CD4-positive, alpha-beta T cell treated with Interleukin-21 for 1 hour (primary cell): ENCODE measurements around the gene PKIG.

Source experiments
- DNase-seq: peaks from one replicate; pipeline ENCODE4 v3.0.0-alpha.2; 2020

The PKIG gene

GRCh38 chr20:44621939-44622338 is 39.6 kb downstream of the PKIG start:
- DNase-seq, result no peak

GRCh38 chr20:44622501-44623270 is 40.3 kb downstream of the PKIG start:
- no peak for DNase-seq

GRCh38 chr20:44624152-44624551 is 41.8 kb downstream of the PKIG start:
- no peak for DNase-seq

GRCh38 chr20:44624743-44625271 is 42.4 kb downstream of the PKIG start:
- DNase-seq, result no peak

- no peak for DNase-seq
These were observed 43.0 kb downstream of the PKIG start for GRCh38 chr20:44625361-44625760.

GRCh38 chr20:44626278-44626677 is 43.9 kb downstream of the PKIG start:
- DNase-seq, result no peak

- DNase-seq, result no peak
These were observed 45.1 kb downstream of the PKIG start for GRCh38 chr20:44627364-44628010.

- DNase-seq, result no peak
These were observed 46.6 kb downstream of the PKIG start for GRCh38 chr20:44629017-44629385.

- no peak for DNase-seq
These were observed 47.2 kb downstream of the PKIG start for GRCh38 chr20:44629542-44629941.

- no peak for DNase-seq
These were observed 47.9 kb downstream of the PKIG start for GRCh38 chr20:44630297-44630696.

GRCh38 chr20:44632103-44632752 is 49.8 kb downstream of the PKIG start:
- no peak for DNase-seq

GRCh38 chr20:44633187-44633810 is 50.9 kb downstream of the PKIG start:
- no peak for DNase-seq

GRCh38 chr20:44633872-44634600 is 51.7 kb downstream of the PKIG start:
- DNase-seq, result no peak

GRCh38 chr20:44635877-44636276 is 53.5 kb downstream of the PKIG start:
- DNase-seq, result no peak

GRCh38 chr20:44637042-44637441 is 54.7 kb downstream of the PKIG start:
- no peak for DNase-seq

- DNase-seq, result no peak
These were observed 55.4 kb downstream of the PKIG start for GRCh38 chr20:44637522-44638372.

GRCh38 chr20:44640522-44640921 is 58.1 kb downstream of the PKIG start:
- no peak for DNase-seq

GRCh38 chr20:44641325-44641724 is 58.9 kb downstream of the PKIG start:
- no peak for DNase-seq

GRCh38 chr20:44642203-44643153 is 60.1 kb downstream of the PKIG start:
- peak; percentile 51 for DNase-seq

GRCh38 chr20:44643154-44643519 is 60.8 kb downstream of the PKIG start:
- no peak for DNase-seq
